Left colon (tissue), 2 donors: ENCODE measurements around the gene RNF32. TPM values are rescaled to one million over a fixed set of nuclear protein-coding genes. Genes with fewer than 3 reads are reported as not detected.
"Not testable (repeated sequence)": the region's sequence is repeated elsewhere in the genome, so short reads cannot be mapped to it uniquely, and the experiment has no call there.

Source experiments
- ATAC-seq: fragments of 200-7000 bp; cut with Tn5 transposase; one replicate; pipeline ENCODE4 v1.9.1; 2020; ENCODE audit warnings: mild to moderate bottlenecking, moderate library complexity
- DNase-seq, 2 donors: peaks; one replicate each; pipeline ENCODE4 v3.0.0-alpha.2; 2020
- intact Hi-C, 2 donors: fragments of 100-400 bp; cut with DNase I in 1 of 2; cut with micrococcal nuclease in 1 of 2; formaldehyde crosslinking; loops; one replicate each; pipeline versions ENCODE4 v1.11.2 to v1.14.0; 2022; cut with DNase I, micrococcal nuclease
- total RNA-seq, 2 donors: library from RNA; stranded (reverse); fragmentation: NEBNext Ultra II Directional; extraction: Animal tissue kit (Norgen Biotek cat#: 25700); gene quantifications; one replicate each; pipeline ENCODE4 v1.2.1, GENCODE V29; 2021
- donor health status: DM: no; HTN: no; CAD: no.
- donor health status: DM: yes; HTN: yes; CAD: no.

Gene RNF32
- total RNA-seq, 2 donors from 2014 or later = 2.8 to 3.6 TPM

GRCh38 chr7:156611014-156612010, 29.3 kb upstream of the RNF32 start:
- intact Hi-C loops = no loop called here
- no peak for DNase-seq
- ATAC-seq = peak; percentile 19

- intact Hi-C loops = no loop called here
- DNase-seq (peak in 1 of 2 donors; percentile 28), ATAC-seq (no peak)
Observed at GRCh38 chr7:156612930-156613329, 27.6 kb upstream of the RNF32 start.

- ATAC-seq (peak; percentile 74), DNase-seq (peak in 1 of 2 donors; percentile 58)
- intact Hi-C loops = no loop called here
Observed at GRCh38 chr7:156614434-156615264, 25.9 kb upstream of the RNF32 start.

- ATAC-seq (peak; percentile 71), DNase-seq (peak in 1 of 2 donors; percentile 69)
- intact Hi-C loops = no loop called here
Observed at GRCh38 chr7:156616269-156617202, 24.0 kb upstream of the RNF32 start.

- intact Hi-C loops = no loop called here
- DNase-seq (peak in 1 of 2 donors; percentile 25), ATAC-seq (peak; percentile 49)
Observed at GRCh38 chr7:156617215-156617614, 23.4 kb upstream of the RNF32 start.

GRCh38 chr7:156618078-156618779, 22.3 kb upstream of the RNF32 start:
- no peak for ATAC-seq
- DNase-seq = no peak
- intact Hi-C loops = no loop called here

GRCh38 chr7:156618780-156619367, 21.7 kb upstream of the RNF32 start:
- ATAC-seq = no peak
- intact Hi-C loops = no loop called here
- DNase-seq = no peak

GRCh38 chr7:156619488-156620290, 20.9 kb upstream of the RNF32 start:
- ATAC-seq, intact Hi-C loops, DNase-seq: not testable (repeated sequence)

- ATAC-seq = no peak
- intact Hi-C loops = no loop called here
Observed at GRCh38 chr7:156620291-156620675, 20.3 kb upstream of the RNF32 start.

GRCh38 chr7:156621652-156622051, 18.9 kb upstream of the RNF32 start:
- ATAC-seq (no peak), DNase-seq (no peak)
- intact Hi-C loops = no loop called here

More at GRCh38 chr7:156620291-156620675, 20.3 kb upstream of the RNF32 start:
- DNase-seq = no peak

- ATAC-seq (peak; percentile 72), DNase-seq (no peak)
- intact Hi-C loops = no loop called here
Observed at GRCh38 chr7:156625580-156625979, 15.0 kb upstream of the RNF32 start.

GRCh38 chr7:156626220-156626895, 14.2 kb upstream of the RNF32 start:
- ATAC-seq = peak; percentile 26
- no peak for DNase-seq
- intact Hi-C loops = no loop called here

- intact Hi-C loops = no loop called here
- no peak for ATAC-seq
Observed at GRCh38 chr7:156628562-156628961, 12.0 kb upstream of the RNF32 start.

GRCh38 chr7:156629873-156630272, 10.7 kb upstream of the RNF32 start:
- DNase-seq (no peak), ATAC-seq (no peak)
- intact Hi-C loops = no loop called here

More at GRCh38 chr7:156628562-156628961, 12.0 kb upstream of the RNF32 start:
- no peak for DNase-seq

GRCh38 chr7:156634117-156634516, 6.5 kb upstream of the RNF32 start:
- ATAC-seq (no peak), DNase-seq (no peak)
- intact Hi-C loops = no loop called here
